GM12864 (cell line): Measurements from ENCODE around the gene ADAT2.

ENCODE experiments used
- DNase-seq: peaks from one replicate; pipeline ENCODE4 v3.0.0-alpha.2; 2011; ENCODE audit warnings: low read depth
- H3K4me3 ChIP-seq: 2 replicates; pipeline ENCODE4 v1.5.1; 2011; ENCODE audit warnings: mild to moderate bottlenecking, low read depth, low read length, control low read depth
- TF ChIP-seq, protein P1 (sequence below): IDR thresholded peaks from 2 replicates; pipeline ENCODE4 v1.5.1; 2011; ENCODE audit warnings: low read depth, mild to moderate bottlenecking, moderate library complexity, low read length, control low read depth, inconsistent platforms; ENCODE audit errors: missing control alignments

ADAT2 gene

DNA sequence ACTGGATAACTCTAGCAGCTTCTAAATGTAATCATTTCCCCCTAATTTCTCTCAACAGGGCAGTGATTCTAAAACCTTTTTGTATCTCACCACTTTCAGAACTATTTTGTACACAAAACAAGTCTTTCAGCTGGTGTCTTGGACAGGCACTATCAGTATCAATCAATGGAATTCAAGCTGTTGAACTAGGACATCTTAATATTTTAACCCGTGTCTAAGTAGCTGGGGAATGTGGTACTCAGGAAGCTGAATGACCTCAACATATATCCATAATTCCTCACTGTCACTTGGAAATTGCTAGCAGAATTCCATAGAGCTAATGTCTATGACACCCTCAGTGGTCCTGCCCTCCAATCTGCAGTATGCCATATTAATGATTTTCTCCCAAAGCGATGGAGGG, 24.5 kb downstream of the ADAT2 start:
- TF ChIP-seq, protein P1, sequence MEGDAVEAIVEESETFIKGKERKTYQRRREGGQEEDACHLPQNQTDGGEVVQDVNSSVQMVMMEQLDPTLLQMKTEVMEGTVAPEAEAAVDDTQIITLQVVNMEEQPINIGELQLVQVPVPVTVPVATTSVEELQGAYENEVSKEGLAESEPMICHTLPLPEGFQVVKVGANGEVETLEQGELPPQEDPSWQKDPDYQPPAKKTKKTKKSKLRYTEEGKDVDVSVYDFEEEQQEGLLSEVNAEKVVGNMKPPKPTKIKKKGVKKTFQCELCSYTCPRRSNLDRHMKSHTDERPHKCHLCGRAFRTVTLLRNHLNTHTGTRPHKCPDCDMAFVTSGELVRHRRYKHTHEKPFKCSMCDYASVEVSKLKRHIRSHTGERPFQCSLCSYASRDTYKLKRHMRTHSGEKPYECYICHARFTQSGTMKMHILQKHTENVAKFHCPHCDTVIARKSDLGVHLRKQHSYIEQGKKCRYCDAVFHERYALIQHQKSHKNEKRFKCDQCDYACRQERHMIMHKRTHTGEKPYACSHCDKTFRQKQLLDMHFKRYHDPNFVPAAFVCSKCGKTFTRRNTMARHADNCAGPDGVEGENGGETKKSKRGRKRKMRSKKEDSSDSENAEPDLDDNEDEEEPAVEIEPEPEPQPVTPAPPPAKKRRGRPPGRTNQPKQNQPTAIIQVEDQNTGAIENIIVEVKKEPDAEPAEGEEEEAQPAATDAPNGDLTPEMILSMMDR = no peak
- H3K4me3 ChIP-seq = no peak overlapping the region
- no peak for DNase-seq

DNA sequence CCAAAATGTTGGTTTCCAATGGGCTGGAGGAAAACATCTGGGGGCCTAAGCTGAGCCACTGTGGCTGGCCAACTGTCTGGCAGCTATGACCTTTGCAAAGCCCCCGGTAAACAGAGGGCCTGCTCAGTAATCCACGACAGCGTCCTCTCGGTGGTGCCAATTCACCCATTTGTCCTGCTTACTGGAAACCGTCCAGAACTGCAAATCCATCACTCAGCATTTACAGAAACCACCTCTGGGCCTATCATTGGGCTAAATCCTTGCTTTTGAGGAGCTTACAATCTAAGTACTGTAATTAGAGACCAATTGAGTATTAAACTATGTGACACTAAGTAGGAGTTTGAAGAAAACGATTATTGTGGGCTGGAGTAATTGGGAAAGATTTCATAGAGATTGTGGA, 31.0 kb downstream of the ADAT2 start:
- TF ChIP-seq, protein P1 = no peak
- H3K4me3 ChIP-seq = no peak overlapping the region
- no peak for DNase-seq

DNA sequence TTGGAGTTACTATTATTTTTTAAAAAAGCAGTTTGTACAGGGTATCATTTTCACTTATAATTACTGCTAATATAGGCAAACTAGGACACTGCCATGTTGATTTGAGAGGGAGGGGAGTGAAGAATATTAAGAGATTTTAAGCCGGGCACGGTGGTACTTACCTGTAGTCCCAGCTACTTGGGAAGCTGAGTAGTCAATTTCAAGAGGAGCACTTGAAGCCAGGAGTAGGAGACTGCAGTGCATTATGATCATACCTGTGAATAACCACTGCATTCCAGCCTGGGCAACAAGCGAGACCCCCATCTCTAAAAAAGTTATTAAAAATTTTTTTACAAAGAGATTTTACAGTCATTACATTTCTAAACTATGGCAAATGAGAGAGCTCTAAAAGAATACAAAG, 35.7 kb downstream of the ADAT2 start:
- H3K4me3 ChIP-seq = no peak overlapping the region
- TF ChIP-seq, protein P1 = no peak
- DNase-seq = no peak

DNA sequence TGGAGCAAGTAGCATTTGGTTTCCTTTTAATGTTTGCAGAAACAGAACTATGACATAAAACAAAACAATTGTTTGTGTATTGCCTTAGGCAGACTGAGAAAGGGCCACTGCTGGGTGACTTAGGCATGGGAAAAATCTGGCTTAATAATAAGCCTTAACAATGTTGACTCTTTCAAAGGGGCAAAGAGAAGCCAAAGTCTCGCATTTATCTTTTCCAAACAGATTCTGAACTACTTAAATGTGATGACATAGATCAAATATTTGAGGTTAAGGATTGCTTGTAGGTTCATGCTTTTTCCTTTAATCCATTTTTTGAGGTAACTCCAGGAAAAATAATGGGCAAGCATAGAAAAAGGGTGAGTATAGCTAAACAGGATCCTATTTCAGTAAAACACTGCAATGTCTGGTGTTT, 39.6 kb downstream of the ADAT2 start:
- no peak for DNase-seq

DNA sequence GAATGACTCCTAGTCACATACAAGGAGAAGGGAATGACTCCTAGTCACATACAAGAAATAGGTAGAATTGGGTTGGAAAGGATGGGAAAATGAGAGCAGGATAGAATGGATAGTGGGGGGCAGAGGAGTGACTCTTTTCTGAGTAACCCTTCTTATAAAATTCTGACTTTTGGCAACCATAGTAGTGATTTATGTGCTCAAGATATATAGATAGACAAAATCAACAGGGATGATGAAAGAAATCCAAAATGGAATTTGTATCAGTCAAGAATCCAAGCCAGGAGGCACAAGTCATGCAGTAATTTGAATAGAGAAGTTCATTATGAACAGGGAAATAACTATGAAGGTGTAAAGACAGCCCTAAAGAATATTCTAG, 41.7 kb downstream of the ADAT2 start:
- TF ChIP-seq, protein P1 = no peak
- no peak overlapping the region for H3K4me3 ChIP-seq
- no peak for DNase-seq

More for the DNA sequence above, 39.6 kb downstream of the ADAT2 start:
- TF ChIP-seq, protein P1 = no peak
- H3K4me3 ChIP-seq = no peak overlapping the region

DNA sequence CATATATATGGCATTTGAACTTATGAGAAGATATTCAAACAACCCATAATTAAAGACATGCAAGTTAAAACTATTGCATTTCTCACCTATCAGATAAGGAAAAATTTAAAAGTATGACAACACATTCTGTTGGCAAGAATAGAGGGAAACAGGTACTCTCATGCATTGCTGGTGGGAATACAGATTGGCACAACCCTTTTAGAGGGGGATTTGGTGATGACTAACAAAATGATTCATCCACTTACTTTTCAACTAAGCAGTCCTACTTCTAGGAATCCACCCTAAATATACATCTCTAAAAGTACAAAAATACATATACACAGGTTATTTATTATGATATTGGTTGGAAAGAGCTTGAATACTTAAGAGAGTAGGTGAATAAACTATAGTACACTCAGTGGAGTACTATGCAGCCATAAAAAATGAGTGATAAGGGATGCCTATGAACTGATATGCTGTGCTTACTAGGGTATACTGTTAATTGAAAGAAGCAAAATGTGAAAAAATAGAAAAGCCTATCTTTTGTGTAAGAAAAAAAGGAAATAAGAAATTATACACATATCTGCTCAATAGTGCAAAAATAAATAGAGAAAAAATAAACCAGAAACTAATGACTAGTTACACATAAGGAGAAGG, 42.2 kb downstream of the ADAT2 start:
- TF ChIP-seq, protein P1 = no peak
- DNase-seq = no peak
- no peak overlapping the region for H3K4me3 ChIP-seq

DNA sequence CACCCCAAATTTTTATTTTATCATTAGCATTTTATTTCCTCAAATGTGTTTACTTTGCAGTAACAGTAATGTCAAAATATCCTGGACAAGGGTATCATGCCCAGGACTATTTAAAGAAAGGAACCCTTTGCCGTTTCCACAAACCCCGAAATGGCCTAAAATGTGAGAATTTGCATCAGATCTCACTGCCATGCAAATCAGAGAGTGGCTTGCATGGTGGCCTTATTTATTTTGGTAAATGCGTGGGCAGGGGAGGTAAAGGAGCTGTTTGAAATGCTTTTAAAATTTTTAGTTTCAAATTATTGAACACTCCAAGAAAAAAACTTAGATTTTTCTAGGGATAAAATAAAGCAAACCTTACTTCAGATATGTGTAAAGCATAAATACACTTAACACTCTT, 43.8 kb downstream of the ADAT2 start:
- TF ChIP-seq, protein P1 = no peak
- no peak overlapping the region for H3K4me3 ChIP-seq
- no peak for DNase-seq
